Stimulated activated CD4-positive, alpha-beta T cell treated with anti-CD3 and anti-CD28 coated beads, Interleukin-1b, Interleukin-23, amount 100 ng/mL, for 48 hours (primary cell): ENCODE data around the gene TBC1D21.
A peak's percentile ranks its signal among the peaks of the same experiment; 100 is the strongest.

Source experiments
- DNase-seq: peaks from one replicate; pipeline ENCODE4 v3.0.0-alpha.2; 2020

TBC1D21 gene

GRCh38 chr15:73865379-73865778 lies 8.0 kb upstream of the TBC1D21 start:
- DNase-seq: no peak

- DNase-seq: no peak
These were observed 7.5 kb upstream of the TBC1D21 start for GRCh38 chr15:73865904-73866303.

GRCh38 chr15:73866481-73866880 lies 6.9 kb upstream of the TBC1D21 start:
- no peak for DNase-seq

- no peak for DNase-seq
These were observed 6.4 kb upstream of the TBC1D21 start for GRCh38 chr15:73866881-73867410.

GRCh38 chr15:73867426-73867825 lies 5.9 kb upstream of the TBC1D21 start:
- DNase-seq: no peak

- DNase-seq: no peak
These were observed 5.4 kb upstream of the TBC1D21 start for GRCh38 chr15:73867956-73868355.

- no peak for DNase-seq
These were observed 4.0 kb upstream of the TBC1D21 start for GRCh38 chr15:73869216-73869995.

GRCh38 chr15:73870700-73871408 lies 2.5 kb upstream of the TBC1D21 start:
- DNase-seq: no peak

- no peak for DNase-seq
These were observed 1.0 kb upstream of the TBC1D21 start for GRCh38 chr15:73872346-73872745.

- DNase-seq: peak; percentile 16
These were observed 636 bp downstream of the TBC1D21 start for GRCh38 chr15:73873889-73874511.

GRCh38 chr15:73879426-73879825 lies 6.1 kb downstream of the TBC1D21 start:
- no peak for DNase-seq

- no peak for DNase-seq
These were observed 8.4 kb downstream of the TBC1D21 start for GRCh38 chr15:73881579-73882320.

- DNase-seq: no peak
These were observed 9.5 kb downstream of the TBC1D21 start for GRCh38 chr15:73882761-73883419.

- DNase-seq: no peak
These were observed 10.8 kb downstream of the TBC1D21 start for GRCh38 chr15:73884159-73884558.

GRCh38 chr15:73885954-73886700 lies 12.8 kb downstream of the TBC1D21 start:
- DNase-seq: no peak

GRCh38 chr15:73886717-73887345 lies 13.5 kb downstream of the TBC1D21 start:
- no peak for DNase-seq

- no peak for DNase-seq
These were observed 14.1 kb downstream of the TBC1D21 start for GRCh38 chr15:73887481-73887880.

- DNase-seq: no peak
These were observed 15.1 kb downstream of the TBC1D21 start for GRCh38 chr15:73888224-73889041.

- no peak for DNase-seq
These were observed 15.8 kb downstream of the TBC1D21 start for GRCh38 chr15:73889053-73889761.

GRCh38 chr15:73889762-73890124 lies 16.4 kb downstream of the TBC1D21 start:
- DNase-seq: no peak
